ENCODE data around the gene SCNN1G.
A peak's percentile ranks its signal among the peaks of the same experiment; 100 is the strongest.

SCNN1G gene

DNA sequence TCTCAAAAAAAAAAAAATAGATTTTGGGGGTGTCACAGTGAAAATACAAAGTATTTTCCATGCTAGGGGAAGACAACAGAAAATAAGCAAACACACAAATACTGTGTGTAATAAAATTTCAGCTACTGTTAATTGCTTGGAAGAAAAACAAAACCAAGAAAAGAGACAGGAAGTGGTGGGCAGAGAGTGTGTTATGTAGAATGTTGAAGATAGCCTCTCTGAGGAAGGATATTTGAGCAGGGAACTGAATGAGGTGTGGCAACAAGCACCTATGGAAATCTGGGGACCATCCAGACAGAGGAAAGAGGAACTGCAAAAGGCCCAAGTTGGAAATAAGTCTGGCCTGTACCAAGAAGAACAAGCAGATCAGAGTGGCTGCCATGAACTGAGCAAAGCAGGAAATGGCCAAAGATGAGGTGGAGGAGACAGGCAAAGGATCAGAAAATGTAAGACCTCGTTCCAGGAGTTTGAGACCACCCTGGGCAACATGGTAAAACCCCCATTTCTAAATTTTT, 25.5 kb upstream of the SCNN1G start:
- ATAC-seq (replicated peaks; ENCODE audit: extremely low read depth, poor library complexity, severe bottlenecking) (no peak), DNase-seq (ENCODE audit: low spot score in 2 of 2) (no peak)
- Mint-ChIP-seq H3K27me3 (peaks cover 68% of the 10 kb centered on the region), H3K4me3 (no peak overlapping the region), H3K4me1 (peaks cover 6% of the 10 kb centered on the region), H3K36me3 (ENCODE audit: insufficient read depth) (peaks cover 2% of the 10 kb centered on the region), H3K27ac (ENCODE audit: low read depth) (no peak overlapping the region), H3K9me3 (no peaks in the 10 kb centered on the region)

DNA sequence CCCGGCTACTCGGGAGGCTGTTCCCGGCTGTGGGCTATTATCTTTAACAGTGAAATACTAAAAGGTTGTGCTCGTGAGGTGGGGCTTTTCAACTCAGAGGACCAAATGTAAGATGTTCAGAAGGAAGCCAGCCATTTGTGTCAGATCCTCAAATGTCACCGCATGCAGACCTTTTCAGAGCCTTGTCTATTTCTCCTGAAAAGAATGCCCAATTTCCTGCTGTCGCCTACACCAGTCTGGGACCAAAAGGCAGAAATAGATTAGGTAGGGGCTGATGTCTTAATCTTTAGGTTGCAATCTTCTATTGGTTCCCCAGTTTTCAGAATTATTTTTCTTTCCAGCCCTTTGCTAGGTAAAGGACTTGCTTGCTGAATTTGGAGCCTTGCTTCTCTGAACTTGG, 24.4 kb upstream of the SCNN1G start:
- ATAC-seq (replicated peaks; ENCODE audit: extremely low read depth, poor library complexity, severe bottlenecking), result no peak
- H3K9me3 Mint-ChIP-seq, result no peaks in the 10 kb centered on the region

DNA sequence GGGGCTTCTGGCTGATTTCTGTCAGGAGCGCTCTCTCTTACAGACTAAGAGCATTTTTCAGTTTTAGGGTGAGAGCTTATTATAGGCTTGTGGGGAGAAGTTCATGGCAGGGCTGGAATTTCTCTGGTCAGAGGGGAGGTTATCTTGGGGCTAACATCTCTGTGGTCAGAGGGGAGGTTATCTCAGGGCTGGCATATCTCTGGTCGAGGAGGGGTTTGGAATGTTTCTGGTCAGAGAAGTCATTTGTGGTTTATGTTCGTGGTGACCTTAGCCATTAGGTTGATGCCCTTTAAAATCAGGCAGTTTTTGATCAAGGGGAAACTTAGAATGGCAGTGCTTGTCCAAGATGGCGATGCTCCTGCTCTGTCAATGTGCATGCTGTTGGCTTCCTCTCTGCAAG, 22.5 kb upstream of the SCNN1G start:
- Mint-ChIP-seq H3K9me3 (no peaks in the 10 kb centered on the region), H3K36me3 (ENCODE audit: insufficient read depth) (peaks cover 6% of the 10 kb centered on the region), H3K27ac (ENCODE audit: low read depth) (no peak overlapping the region), H3K4me3 (no peak overlapping the region), H3K4me1 (peaks cover 6% of the 10 kb centered on the region), H3K27me3 (peaks cover 85% of the 10 kb centered on the region)
- no peak for ATAC-seq (replicated peaks; ENCODE audit: extremely low read depth, poor library complexity, severe bottlenecking)
- DNase-seq (ENCODE audit: low spot score in 2 of 2), result no peak

More for the DNA sequence above, 24.4 kb upstream of the SCNN1G start:
- no peak overlapping the region for H3K27ac Mint-ChIP-seq (ENCODE audit: low read depth)
- no peak overlapping the region for H3K4me3 Mint-ChIP-seq
- DNase-seq (ENCODE audit: low spot score in 2 of 2), result no peak
- H3K27me3 Mint-ChIP-seq, result peaks cover 79% of the 10 kb centered on the region
- peaks cover 6% of the 10 kb centered on the region for H3K4me1 Mint-ChIP-seq
- H3K36me3 Mint-ChIP-seq (ENCODE audit: insufficient read depth), result peaks cover 2% of the 10 kb centered on the region

DNA sequence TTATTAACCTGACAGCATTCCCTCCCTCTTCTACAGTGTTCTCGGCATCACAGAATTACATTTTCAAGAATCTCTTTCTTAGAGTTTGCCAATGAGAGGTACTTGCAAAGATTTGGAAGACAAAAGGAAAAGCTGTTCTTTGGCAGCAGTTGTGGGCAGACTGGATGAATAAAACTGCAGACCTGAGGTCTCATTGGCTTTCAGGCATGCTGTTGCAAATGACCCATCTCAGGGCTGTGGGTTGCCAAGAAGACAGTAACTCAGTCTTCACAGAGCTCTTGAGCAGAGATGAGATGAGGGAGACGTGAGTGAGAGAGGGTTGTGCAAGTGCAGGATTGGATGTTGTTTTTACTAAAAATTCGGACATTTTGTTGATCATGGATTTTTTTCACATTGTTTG, 22.0 kb upstream of the SCNN1G start:
- ATAC-seq (replicated peaks; ENCODE audit: extremely low read depth, poor library complexity, severe bottlenecking) (no peak), DNase-seq (ENCODE audit: low spot score in 2 of 2) (no peak)
- Mint-ChIP-seq H3K4me3 (no peak overlapping the region), H3K27me3 (peaks cover 85% of the 10 kb centered on the region), H3K36me3 (ENCODE audit: insufficient read depth) (peaks cover 6% of the 10 kb centered on the region), H3K4me1 (peaks cover 6% of the 10 kb centered on the region), H3K27ac (ENCODE audit: low read depth) (no peak overlapping the region), H3K9me3 (no peaks in the 10 kb centered on the region)

DNA sequence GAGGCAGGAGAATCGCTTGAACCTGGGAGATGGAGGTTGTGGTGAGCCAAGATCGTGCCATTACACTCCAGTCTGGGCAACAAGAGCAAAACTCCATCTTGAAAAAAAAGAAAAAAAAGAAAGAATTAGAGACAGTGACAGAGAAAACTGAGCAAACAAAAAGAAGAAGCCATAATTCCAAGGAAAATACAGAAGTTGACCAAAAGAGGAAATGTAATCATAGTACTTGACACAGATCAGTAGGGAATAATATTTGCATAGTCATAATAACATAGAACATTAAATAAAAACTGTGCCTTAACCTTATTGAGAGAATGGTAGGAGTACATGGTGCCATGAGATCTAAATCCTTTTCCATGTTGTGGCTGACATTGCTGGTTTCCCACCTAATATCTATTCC, 18.6 kb upstream of the SCNN1G start:
- no peak for DNase-seq (ENCODE audit: low spot score in 2 of 2)
- peaks cover 83% of the 10 kb centered on the region for H3K27me3 Mint-ChIP-seq
- H3K27ac Mint-ChIP-seq (ENCODE audit: low read depth), result no peak overlapping the region
- no peak for ATAC-seq (replicated peaks; ENCODE audit: extremely low read depth, poor library complexity, severe bottlenecking)
- H3K4me1 Mint-ChIP-seq, result no peaks in the 10 kb centered on the region
- H3K9me3 Mint-ChIP-seq, result no peaks in the 10 kb centered on the region
- H3K4me3 Mint-ChIP-seq, result no peak overlapping the region
- peaks cover 4% of the 10 kb centered on the region for H3K36me3 Mint-ChIP-seq (ENCODE audit: insufficient read depth)

DNA sequence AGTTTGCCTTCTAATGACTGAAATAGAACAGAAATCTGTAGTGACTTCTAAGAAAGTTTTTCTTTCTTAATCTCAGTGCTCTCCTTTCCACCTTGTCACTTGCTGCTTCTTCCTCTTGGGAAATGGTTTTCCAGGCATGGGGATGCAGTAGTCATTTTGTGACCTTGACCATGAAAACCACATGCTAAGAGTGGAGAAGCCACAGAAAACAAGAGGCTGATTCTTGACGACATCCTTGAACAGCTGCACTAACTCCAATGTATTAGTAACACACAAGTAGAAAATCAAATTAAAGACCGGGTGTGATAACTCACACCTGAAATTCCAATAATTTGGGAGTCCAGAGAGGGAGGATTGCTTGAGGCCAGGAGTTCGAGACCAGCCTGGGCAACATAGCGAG, 17.8 kb upstream of the SCNN1G start:
- Mint-ChIP-seq H3K27ac (ENCODE audit: low read depth) (no peak overlapping the region), H3K4me1 (no peaks in the 10 kb centered on the region), H3K36me3 (ENCODE audit: insufficient read depth) (peaks cover 4% of the 10 kb centered on the region), H3K4me3 (no peak overlapping the region), H3K27me3 (peaks cover 83% of the 10 kb centered on the region), H3K9me3 (no peaks in the 10 kb centered on the region)
- no peak for DNase-seq (ENCODE audit: low spot score in 2 of 2)
- ATAC-seq (replicated peaks; ENCODE audit: extremely low read depth, poor library complexity, severe bottlenecking), result no peak

DNA sequence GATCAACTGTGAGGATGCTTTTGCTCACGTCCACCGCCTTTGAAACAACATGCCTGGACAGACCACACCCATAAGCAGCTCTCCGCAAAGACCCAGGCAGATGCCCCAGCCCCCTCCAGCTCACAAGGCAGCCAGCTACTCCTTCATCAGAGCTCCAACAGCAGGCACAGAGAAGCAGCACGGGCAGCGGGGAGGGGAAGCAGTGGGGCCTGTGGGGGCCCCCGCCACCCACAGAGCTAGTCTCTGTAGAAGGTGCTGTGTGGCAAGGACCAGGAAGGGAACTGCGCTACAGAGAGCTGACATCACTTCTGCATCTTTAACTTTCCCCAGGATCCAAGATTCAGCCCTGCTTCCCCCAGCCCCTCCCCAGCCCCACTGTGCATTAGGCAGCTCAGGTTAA, 10.0 kb upstream of the SCNN1G start:
- Mint-ChIP-seq H3K4me3 (no peak overlapping the region), H3K4me1 (no peaks in the 10 kb centered on the region), H3K36me3 (ENCODE audit: insufficient read depth) (no peaks in the 10 kb centered on the region), H3K27ac (ENCODE audit: low read depth) (no peak overlapping the region), H3K27me3 (peaks cover 69% of the 10 kb centered on the region), H3K9me3 (no peaks in the 10 kb centered on the region)
- no peak for DNase-seq (ENCODE audit: low spot score in 2 of 2)
- no peak for ATAC-seq (replicated peaks; ENCODE audit: extremely low read depth, poor library complexity, severe bottlenecking)

DNA sequence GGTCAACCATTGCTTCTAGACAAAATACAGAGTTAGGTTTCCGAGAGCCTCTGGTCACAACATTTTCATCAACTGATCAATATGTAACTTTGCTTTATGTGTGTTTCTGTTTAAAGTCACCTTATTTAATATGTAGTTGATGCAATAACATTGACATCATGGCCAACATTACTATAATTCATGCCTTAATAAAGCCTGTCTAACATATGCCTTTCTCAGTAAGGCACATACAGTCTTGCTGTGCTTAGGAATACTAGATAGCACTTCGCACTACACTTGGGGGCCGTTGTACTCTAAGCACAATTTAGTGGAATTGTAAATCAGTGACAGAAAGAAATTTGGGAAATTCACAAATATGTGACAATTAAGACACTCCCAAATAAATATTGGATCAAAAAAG, 9.6 kb upstream of the SCNN1G start:
- Mint-ChIP-seq H3K4me3 (no peak overlapping the region), H3K4me1 (no peaks in the 10 kb centered on the region), H3K27me3 (peaks cover 73% of the 10 kb centered on the region), H3K27ac (ENCODE audit: low read depth) (no peak overlapping the region), H3K9me3 (no peaks in the 10 kb centered on the region), H3K36me3 (ENCODE audit: insufficient read depth) (no peaks in the 10 kb centered on the region)
- DNase-seq (ENCODE audit: low spot score in 2 of 2) (no peak), ATAC-seq (replicated peaks; ENCODE audit: extremely low read depth, poor library complexity, severe bottlenecking) (no peak)

DNA sequence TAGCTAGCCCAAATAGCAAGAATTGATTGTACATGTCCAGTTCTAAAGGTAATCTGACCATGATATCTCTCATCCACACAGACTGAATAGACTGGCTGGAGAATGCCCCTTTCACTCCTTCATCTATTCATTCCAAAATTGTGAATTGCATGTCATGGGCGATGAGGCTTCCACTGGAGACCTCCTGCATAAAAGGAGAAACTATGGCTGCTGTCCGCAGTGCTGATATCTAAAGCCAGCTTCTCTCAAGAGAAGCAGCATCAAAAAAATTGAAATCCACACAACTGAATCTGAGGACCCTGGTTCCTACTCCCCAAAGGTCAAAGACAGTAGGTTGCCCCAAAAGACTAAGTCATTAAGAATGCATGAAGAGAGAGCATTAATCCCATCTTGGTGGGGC, 7.9 kb upstream of the SCNN1G start:
- H3K36me3 Mint-ChIP-seq (ENCODE audit: insufficient read depth), result no peaks in the 10 kb centered on the region
- no peak overlapping the region for H3K4me3 Mint-ChIP-seq
- H3K4me1 Mint-ChIP-seq, result no peaks in the 10 kb centered on the region

DNA sequence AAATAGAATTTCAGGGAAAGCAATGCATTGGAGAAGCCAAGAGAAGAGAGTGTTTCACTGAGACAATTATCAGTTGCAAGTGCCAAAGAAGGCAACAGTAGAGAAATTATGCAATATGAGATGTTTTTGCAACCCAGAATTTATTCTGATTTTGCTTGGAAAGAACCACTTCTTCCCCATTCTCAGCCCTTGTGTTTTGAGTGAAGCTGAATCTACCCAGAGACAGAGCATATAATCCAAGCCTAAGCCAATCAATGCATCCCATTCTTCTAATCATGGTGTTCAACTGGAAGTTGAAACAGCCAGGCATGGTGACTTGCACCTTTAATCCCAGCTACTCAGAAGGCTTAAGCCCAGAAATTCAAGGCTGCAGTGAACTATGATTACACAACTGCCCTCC, 6.9 kb upstream of the SCNN1G start:
- Mint-ChIP-seq H3K4me1 (no peaks in the 10 kb centered on the region), H3K9me3 (no peaks in the 10 kb centered on the region), H3K27me3 (peaks cover 72% of the 10 kb centered on the region), H3K27ac (ENCODE audit: low read depth) (no peak overlapping the region), H3K36me3 (ENCODE audit: insufficient read depth) (no peaks in the 10 kb centered on the region), H3K4me3 (no peak overlapping the region)
- no peak for DNase-seq (ENCODE audit: low spot score in 2 of 2)
- ATAC-seq (replicated peaks; ENCODE audit: extremely low read depth, poor library complexity, severe bottlenecking), result no peak

More for the DNA sequence above, 7.9 kb upstream of the SCNN1G start:
- Mint-ChIP-seq H3K27me3 (peaks cover 76% of the 10 kb centered on the region), H3K9me3 (no peaks in the 10 kb centered on the region), H3K27ac (ENCODE audit: low read depth) (no peak overlapping the region)
- no peak for ATAC-seq (replicated peaks; ENCODE audit: extremely low read depth, poor library complexity, severe bottlenecking)
- no peak for DNase-seq (ENCODE audit: low spot score in 2 of 2)

DNA sequence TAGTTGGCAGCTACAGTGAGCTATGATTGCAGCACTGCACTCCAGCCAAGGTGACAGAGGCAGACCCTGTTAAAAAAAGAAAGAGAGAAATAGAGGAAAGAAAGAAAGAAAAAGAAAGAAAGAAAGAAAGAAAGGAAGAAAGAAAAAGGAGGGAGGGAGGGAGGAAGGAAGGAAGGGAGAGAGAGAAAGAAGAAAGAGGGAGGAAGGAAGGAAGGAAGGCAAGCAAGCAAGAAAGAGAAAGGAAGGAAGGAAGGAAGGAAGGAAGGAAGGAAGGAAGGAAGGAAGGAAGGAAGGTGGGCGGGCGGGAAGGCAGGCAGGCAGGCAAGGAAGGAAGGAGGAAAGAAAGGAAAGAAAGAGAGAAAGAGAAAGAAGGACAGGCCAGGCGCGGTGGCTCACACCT, 1.0 kb upstream of the SCNN1G start:
- DNase-seq (ENCODE audit: low spot score in 2 of 2) (no peak), ATAC-seq (replicated peaks; ENCODE audit: extremely low read depth, poor library complexity, severe bottlenecking) (no peak)
- Mint-ChIP-seq H3K36me3 (ENCODE audit: insufficient read depth) (no peaks in the 10 kb centered on the region), H3K9me3 (no peaks in the 10 kb centered on the region), H3K27ac (ENCODE audit: low read depth) (no peak overlapping the region), H3K27me3 (peaks cover 78% of the 10 kb centered on the region), H3K4me3 (peak overlapping the region; percentile 75), H3K4me1 (peaks cover 13% of the 10 kb centered on the region)

DNA sequence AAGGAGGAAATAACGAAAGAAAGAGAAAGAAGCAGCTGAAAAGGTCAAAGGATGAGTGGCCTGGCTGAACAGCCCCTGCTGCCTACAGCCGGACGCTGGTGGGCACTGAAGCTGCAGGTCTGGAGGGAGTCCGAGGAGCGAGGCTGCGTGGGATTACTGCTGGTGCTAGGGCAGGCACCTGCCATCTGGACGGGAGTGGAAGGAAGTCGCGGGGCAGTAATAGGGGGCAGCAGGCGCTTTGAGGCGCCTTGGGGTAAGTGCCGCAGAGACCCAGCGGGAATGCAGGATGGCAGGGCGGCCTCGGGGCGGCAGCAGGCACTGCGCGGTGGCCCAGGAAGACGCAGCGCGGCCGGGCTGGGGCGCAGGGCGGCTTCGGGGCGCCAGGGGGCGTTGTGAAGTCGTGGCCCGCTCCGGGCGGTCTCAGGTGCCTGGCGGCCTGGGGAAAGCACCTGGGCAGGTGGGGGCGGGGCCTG, 303 bp upstream of the SCNN1G start:
- Mint-ChIP-seq H3K36me3 (ENCODE audit: insufficient read depth) (no peaks in the 10 kb centered on the region), H3K27me3 (peaks cover 82% of the 10 kb centered on the region), H3K27ac (ENCODE audit: low read depth) (no peak overlapping the region), H3K9me3 (no peaks in the 10 kb centered on the region), H3K4me1 (peaks cover 13% of the 10 kb centered on the region), H3K4me3 (peak overlapping the region; percentile 75)
- DNase-seq (ENCODE audit: low spot score in 2 of 2) (peak; percentile 61 to 67), ATAC-seq (replicated peaks; ENCODE audit: extremely low read depth, poor library complexity, severe bottlenecking) (peak; percentile 94)

DNA sequence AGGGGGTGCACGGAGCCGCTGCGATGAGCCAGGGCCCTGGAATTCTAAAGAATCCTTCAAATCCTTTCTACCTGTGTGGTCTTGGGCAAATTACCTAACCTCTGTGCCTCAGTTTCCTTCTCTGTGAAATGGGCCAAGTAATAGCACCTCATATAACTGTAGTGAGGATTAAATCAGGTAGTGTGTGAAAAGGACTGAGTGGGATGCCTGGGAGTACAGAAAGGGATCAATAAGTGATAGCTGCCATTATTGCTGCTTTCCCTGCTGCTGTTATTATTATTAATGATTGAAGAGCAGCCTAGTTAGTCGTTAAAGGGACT, 958 bp downstream of the SCNN1G start:
- DNase-seq (ENCODE audit: low spot score in 2 of 2), result no peak
- Mint-ChIP-seq H3K4me1 (peaks cover 13% of the 10 kb centered on the region), H3K9me3 (no peaks in the 10 kb centered on the region), H3K27me3 (peaks cover 82% of the 10 kb centered on the region), H3K36me3 (ENCODE audit: insufficient read depth) (no peaks in the 10 kb centered on the region), H3K27ac (ENCODE audit: low read depth) (no peak overlapping the region), H3K4me3 (no peak overlapping the region)
- ATAC-seq (replicated peaks; ENCODE audit: extremely low read depth, poor library complexity, severe bottlenecking), result no peak

DNA sequence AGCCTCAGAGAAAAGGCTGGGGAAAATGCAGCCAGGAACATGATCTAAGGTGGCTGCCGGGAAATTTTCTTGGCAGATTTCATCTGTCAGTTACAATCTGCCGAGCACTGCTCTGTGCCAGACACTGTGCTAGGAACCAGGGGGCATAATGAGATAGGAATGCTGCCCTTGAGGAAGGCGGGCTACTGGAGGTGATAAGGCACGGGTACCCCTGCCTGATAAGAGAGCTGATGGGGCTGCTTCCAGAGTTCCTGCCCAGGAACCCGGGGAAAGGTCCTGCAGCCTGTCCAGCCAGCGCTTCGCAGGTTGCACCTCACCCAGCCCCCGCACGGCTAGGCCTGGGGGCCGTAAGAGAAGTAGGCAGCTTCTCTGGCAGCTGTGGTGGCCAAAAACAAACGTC, 3.1 kb downstream of the SCNN1G start:
- H3K36me3 Mint-ChIP-seq (ENCODE audit: insufficient read depth), result no peaks in the 10 kb centered on the region
- H3K27ac Mint-ChIP-seq (ENCODE audit: low read depth), result no peak overlapping the region
- H3K4me1 Mint-ChIP-seq, result peaks cover 13% of the 10 kb centered on the region
- ATAC-seq (replicated peaks; ENCODE audit: extremely low read depth, poor library complexity, severe bottlenecking) (no peak), DNase-seq (ENCODE audit: low spot score in 2 of 2) (no peak)
- no peaks in the 10 kb centered on the region for H3K9me3 Mint-ChIP-seq
- peaks cover 73% of the 10 kb centered on the region for H3K27me3 Mint-ChIP-seq
- no peak overlapping the region for H3K4me3 Mint-ChIP-seq

Measured in central memory CD8-positive, alpha-beta T cell (primary cell).